ENCODE results near the gene CKB. TPM values are rescaled to one million over a fixed set of nuclear protein-coding genes. Genes with fewer than 3 reads are reported as not detected.

Gene CKB
- polyA plus RNA-seq, 1 donor (not counting 4 experiments of a cell fraction or from before 2014, with no cell fraction given) = 10.0 TPM

DNA sequence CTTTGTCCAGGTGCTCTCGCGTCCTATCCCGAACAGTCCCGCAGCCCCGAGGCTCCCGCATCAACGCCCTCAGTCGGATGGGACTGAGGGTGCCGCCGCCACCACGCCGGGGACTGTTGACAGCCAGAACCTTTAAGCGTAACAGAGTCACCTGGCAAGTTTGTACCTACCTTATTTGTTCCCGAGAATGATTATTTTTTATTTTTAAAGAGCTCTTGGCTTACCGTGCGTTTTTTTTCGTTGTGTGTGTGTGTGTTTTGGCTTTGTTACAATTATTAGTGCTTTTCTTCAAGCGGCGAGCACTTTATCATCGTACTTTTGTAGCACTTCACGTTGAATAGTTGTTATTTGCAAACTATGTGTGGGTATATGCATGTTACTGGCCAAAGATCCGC, 40.6 kb upstream of the CKB start:
- H3K4me1 ChIP-seq (ENCODE audit: control insufficient read depth, extremely low read depth, insufficient read depth, low read length) = peaks cover 15% of the 10 kb centered on the region
- FAIRE-seq = no peak

DNA sequence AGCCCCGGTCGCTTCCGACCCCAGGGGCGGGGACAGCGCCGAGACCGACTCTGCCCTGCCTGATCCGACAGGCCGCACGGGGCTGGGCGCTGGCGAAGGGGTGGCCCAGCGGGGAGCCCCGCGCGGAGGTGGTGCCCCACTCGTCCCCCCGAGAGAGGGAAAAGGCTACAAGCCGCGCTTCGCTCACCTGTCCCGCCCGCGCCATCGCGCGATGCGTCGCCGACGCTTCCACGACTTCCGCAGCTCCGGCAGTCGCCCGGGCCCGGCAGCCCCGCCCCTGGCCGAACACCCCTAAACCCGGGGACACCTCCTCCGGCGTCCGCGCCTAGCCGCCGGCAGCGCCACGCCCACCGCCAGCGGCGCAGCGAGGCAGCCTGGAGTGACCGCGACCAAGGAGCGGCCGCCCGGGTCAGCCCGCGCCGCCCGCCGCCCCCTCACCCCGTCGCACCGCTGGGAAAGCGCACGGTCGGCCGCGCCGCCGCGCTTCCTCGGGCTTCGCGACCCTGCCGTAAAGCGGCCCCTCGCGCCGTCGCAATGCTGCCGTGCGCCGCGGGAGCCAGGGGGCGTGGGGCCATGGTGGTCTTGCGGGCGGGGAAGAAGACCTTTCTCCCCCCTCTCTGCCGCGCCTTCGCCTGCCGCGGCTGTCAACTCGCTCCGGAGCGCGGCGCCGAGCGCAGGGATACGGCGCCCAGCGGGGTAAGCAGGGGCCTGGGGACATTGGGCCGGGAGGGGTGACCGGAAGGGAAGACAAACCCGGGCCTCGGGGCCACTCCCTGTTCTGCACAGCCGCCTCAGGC, 40.0 kb upstream of the CKB start, which contains the start of the genes BAG5 and COA8:
BAG5 (minus strand) TSS at position 229 of the 797 bp plus-strand sequence. CDS start 1,493 bp downstream, outside the sequence.
COA8 (plus strand) TSS at position 532 of the 797 bp plus-strand sequence; CDS start at position 574, 42 bp downstream.
- Histone ChIP-seq H3K36me3 (ENCODE audit: control insufficient read depth in 2 of 2, extremely low read depth in 1 of 2, insufficient read depth in 2 of 2, low read length in 2 of 2) (peaks cover 12 to 13% of the 10 kb centered on the region in 2 experiments), H3K9me3 (ENCODE audit: control insufficient read depth, low read depth, low read length) (no peaks in the 10 kb centered on the region), H3K9me1 (ENCODE audit: control insufficient read depth, extremely low read depth, insufficient read depth, low read length) (no peaks in the 10 kb centered on the region), H3K4me2 (ENCODE audit: control insufficient read depth, extremely low read depth, insufficient read depth, low read depth, low read length) (peak within 1 kb of the TSS; percentile 94), H3K27me3 (ENCODE audit: control insufficient read depth, extremely low read depth, insufficient read depth, low read length) (no peaks in the 10 kb centered on the region), H2AFZ (ENCODE audit: control insufficient read depth, low read length) (peak within 1 kb of the TSS; percentile 85), H3K4me3 (ENCODE audit: control insufficient read depth in 2 of 3, extremely low read depth in 1 of 3, insufficient read depth in 2 of 3, low read depth in 1 of 3, low read length in 3 of 3) (peak within 1 kb of the TSS; percentile 93 to 97 (median 95)), H3K9ac (ENCODE audit: control insufficient read depth, extremely low read depth, insufficient read depth, low read length) (peak within 1 kb of the TSS; percentile 83), H3K27ac (ENCODE audit: control insufficient read depth, insufficient read depth, low read length) (peak within 1 kb of the TSS; percentile 72), H3K4me1 (ENCODE audit: control insufficient read depth, extremely low read depth, insufficient read depth, low read length) (peaks cover 15% of the 10 kb centered on the region), H3K79me2 (ENCODE audit: control insufficient read depth, insufficient read depth, low read length) (peaks cover 90% of the 10 kb centered on the region), H4K20me1 (ENCODE audit: control insufficient read depth, extremely low read depth, insufficient read depth, low read length) (peaks cover 9% of the 10 kb centered on the region)
- no peak for TF ChIP-seq EZH2 (IDR thresholded peaks at IDR 0.05; ENCODE audit: low read length)
- TF ChIP-seq, protein P1, sequence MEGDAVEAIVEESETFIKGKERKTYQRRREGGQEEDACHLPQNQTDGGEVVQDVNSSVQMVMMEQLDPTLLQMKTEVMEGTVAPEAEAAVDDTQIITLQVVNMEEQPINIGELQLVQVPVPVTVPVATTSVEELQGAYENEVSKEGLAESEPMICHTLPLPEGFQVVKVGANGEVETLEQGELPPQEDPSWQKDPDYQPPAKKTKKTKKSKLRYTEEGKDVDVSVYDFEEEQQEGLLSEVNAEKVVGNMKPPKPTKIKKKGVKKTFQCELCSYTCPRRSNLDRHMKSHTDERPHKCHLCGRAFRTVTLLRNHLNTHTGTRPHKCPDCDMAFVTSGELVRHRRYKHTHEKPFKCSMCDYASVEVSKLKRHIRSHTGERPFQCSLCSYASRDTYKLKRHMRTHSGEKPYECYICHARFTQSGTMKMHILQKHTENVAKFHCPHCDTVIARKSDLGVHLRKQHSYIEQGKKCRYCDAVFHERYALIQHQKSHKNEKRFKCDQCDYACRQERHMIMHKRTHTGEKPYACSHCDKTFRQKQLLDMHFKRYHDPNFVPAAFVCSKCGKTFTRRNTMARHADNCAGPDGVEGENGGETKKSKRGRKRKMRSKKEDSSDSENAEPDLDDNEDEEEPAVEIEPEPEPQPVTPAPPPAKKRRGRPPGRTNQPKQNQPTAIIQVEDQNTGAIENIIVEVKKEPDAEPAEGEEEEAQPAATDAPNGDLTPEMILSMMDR (optimal IDR thresholded peaks at IDR 0.05 in 1 of 3, IDR thresholded peaks at IDR 0.05 in 1 of 3, conservative IDR thresholded peaks at IDR 0.05 in 1 of 3; ENCODE audit: extremely low read depth in 1 of 3, insufficient read depth in 2 of 3, low read length in 3 of 3) = no peak
- FAIRE-seq (no peak), DNase-seq (ENCODE audit: low read depth, low spot score) (no peak)
- dilution Hi-C loops (cut with MboI; ENCODE audit: extremely low pct_ligation_motif_present, low sequenced_read_pairs) = no loop called here

More for the DNA sequence above, 40.6 kb upstream of the CKB start:
- Histone ChIP-seq H3K4me2 (ENCODE audit: control insufficient read depth, extremely low read depth, insufficient read depth, low read depth, low read length) (peak overlapping the region; percentile 92), H3K27ac (ENCODE audit: control insufficient read depth, insufficient read depth, low read length) (peak overlapping the region; percentile 72), H3K79me2 (ENCODE audit: control insufficient read depth, insufficient read depth, low read length) (peaks cover 91% of the 10 kb centered on the region), H3K27me3 (ENCODE audit: control insufficient read depth, extremely low read depth, insufficient read depth, low read length) (no peaks in the 10 kb centered on the region), H4K20me1 (ENCODE audit: control insufficient read depth, extremely low read depth, insufficient read depth, low read length) (peaks cover 9% of the 10 kb centered on the region), H3K4me3 (ENCODE audit: control insufficient read depth in 2 of 3, extremely low read depth in 1 of 3, insufficient read depth in 2 of 3, low read depth in 1 of 3, low read length in 3 of 3) (peak overlapping the region; percentile 93 to 97 (median 95)), H3K9ac (ENCODE audit: control insufficient read depth, extremely low read depth, insufficient read depth, low read length) (peak overlapping the region; percentile 83), H3K9me3 (ENCODE audit: control insufficient read depth, low read depth, low read length) (no peaks in the 10 kb centered on the region), H3K36me3 (ENCODE audit: control insufficient read depth in 2 of 2, extremely low read depth in 1 of 2, insufficient read depth in 2 of 2, low read length in 2 of 2) (peaks cover 12 to 13% of the 10 kb centered on the region in 2 experiments), H3K9me1 (ENCODE audit: control insufficient read depth, extremely low read depth, insufficient read depth, low read length) (no peaks in the 10 kb centered on the region), H2AFZ (ENCODE audit: control insufficient read depth, low read length) (peak overlapping the region; percentile 85)
- TF ChIP-seq, protein P1 (optimal IDR thresholded peaks at IDR 0.05 in 1 of 3, IDR thresholded peaks at IDR 0.05 in 1 of 3, conservative IDR thresholded peaks at IDR 0.05 in 1 of 3; ENCODE audit: extremely low read depth in 1 of 3, insufficient read depth in 2 of 3, low read length in 3 of 3) = no peak
- no peak for TF ChIP-seq EZH2 (IDR thresholded peaks at IDR 0.05; ENCODE audit: low read length)
- no peak for DNase-seq (ENCODE audit: low read depth, low spot score)
- dilution Hi-C loops (cut with MboI; ENCODE audit: extremely low pct_ligation_motif_present, low sequenced_read_pairs) = no loop called here
